Frontal cortex (tissue), 4 donors: ENCODE data around the gene UBE2D4. TPM values are rescaled to one million over a fixed set of nuclear protein-coding genes. Genes with fewer than 3 reads are reported as not detected.
"Not testable (repeated sequence)": the region's sequence is repeated elsewhere in the genome, so short reads cannot be mapped to it uniquely, and the experiment has no call there.

Experiments
- DNase-seq, 2 donors: peaks; one replicate each; pipeline ENCODE4 v3.0.0; 2012; ENCODE audit warnings: low spot score in 2 of 2
- FAIRE-seq: peaks from 2 replicates; lab custom pipeline; 2012; peaks lifted over from hg19 to GRCh38; lab: Jason Lieb, UNC
- total RNA-seq: library from RNA; depleted of rRNA; stranded (reverse); fragments of >200 nt; gene quantifications from one replicate; pipeline ENCODE4 v1.2.3, GENCODE V29; 2014
- donor health status: control.
- donor health status: control.
- donor health status: control.

The UBE2D4 gene
- total RNA-seq, result 9.0 TPM

DNA sequence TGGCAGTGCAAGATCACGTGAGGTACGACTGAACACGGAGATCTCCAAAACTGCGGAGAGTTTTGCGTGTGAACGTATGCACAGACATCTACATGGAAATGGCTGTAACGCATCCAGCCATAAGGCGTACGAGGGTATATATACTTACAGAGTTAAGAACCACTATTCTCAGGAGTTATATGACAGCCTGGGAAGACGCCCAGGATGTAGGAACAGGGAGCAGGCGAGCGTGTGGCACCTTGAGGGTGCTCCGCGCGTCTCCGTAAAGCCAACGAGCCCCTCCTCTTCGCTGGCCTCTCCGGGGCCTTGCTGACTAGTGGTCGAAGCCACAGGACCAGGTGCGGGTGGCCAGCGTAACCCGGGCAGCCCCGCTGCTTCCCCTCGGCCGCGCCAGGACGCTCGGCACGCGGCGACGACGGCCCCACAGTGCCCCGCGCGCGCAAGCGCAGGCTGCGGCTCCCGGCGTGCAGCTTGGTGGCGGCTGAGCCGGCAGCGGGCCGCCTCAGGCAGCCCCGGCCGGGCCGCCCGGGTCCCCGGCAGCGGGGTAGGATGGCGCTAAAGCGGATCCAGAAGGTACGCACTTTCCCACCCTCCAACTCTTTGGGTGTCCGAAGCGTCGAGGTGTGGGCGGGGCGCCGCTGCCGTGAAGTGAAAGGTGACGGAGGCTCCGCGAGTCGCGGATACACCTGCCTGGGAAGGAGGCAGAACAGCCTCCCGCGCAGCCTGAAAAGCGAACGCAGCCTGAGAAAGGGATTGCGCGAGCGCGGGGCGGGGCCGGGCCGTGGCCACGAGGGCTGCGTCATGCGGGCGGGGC is at the start of gene UBE2D4:
Gene UBE2D4 (plus strand): TSS at position 453 of the 814 bp plus-strand sequence. CDS start 97 bp downstream, at position 550.
- DNase-seq (peak; percentile 83 to 89), FAIRE-seq (no peak)

DNA sequence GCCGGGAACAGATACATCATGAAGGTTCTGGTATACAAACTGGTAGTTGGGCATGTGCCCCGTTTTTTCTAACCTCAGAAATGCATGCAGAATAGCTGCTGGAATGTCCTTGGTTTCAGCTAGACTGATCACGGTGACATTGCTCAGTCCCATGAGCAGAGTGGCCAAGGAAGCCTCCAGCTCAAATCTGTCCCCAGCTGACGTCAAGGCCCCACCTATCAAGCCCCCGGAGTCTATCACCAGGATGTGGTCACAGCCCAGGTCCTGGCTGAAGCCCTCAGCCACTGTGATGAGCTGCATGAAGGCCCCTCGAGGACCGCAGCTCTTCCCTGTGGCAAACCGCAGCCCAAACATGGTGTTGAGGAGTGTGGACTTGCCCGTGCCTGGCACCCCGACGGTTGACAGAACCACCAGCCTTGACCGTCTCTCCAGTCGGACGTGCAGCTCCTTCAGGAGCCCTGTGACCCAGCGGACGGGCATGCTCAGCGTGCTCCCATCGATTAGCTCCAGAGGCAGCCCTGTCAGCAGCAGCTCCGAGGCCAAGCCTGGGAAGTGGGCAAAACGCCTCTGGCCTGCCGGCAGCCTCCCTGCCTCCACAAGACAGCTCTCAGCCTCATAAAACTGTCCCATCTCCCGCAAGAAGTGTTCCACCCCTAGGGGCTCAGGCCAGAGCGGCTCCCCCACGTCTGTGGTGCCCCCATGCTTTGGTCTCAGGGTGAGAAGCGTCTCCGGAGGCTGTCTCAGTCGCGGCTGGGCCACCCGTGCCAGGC is 49.1 kb upstream of the UBE2D4 start:
- DNase-seq (no peak), FAIRE-seq (no peak)

DNA sequence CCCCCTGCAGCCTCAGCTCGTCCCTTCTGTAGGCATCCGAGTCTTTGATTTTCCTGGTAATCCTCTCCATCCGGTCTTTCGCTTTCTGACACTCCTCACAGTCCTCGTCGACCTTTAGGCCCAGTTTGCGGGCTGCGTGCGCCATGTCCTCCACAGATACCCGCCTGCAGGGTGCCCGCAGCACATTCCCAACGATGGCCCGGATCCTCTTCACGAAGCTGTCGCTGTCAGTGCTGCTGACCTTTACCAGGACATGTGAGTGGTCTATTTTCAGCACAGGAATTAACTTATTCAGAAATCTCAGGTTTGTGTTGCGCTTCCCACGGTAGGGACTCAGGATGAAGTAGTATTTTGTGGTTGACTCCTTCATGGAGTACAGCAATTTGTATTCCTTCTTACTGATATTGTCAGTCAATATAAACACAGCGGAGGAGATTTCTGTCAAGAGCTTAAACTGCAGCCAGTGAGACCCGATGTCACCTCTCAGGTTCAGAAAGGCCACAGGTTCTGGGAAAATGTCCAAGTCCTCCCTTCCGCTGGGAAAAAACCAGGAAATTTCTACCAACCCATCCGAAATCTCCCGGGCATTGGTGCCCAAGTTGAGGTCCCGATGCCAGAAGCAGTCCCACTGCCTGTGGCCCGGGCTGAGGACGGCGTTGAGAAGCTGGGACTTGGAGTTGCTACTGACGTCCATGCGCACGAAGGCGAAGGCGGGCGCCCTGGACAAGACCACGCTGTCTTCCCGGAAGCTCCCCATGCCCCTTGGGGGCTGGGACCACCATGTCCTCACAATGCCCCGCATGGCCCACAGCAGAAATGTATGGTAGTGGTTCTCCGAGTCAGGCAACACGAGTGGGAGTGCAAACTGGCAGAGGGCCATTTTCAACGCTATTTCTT is 48.0 kb upstream of the UBE2D4 start:
- no peak for FAIRE-seq
- no peak for DNase-seq

DNA sequence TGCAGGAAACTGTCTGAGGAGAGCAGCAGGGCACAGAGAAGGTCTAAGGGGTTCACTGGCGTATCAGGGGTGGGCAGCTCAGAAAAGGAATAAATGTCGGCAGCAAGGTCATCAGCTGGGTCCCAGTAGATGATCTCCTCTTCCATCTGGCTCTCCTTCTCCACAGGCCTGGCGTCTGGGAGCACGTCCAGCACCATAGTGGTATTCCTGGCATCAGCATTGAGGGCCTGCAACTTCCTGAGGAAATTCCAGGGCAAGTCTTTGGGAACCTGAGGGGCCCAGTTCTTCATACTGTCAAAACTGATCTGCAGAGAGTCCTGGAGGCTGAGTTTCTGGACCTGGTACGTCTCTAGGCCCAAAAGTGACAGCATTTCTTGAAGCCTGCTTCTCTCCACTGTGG is 47.4 kb upstream of the UBE2D4 start:
- no peak for FAIRE-seq
- DNase-seq, result no peak

DNA sequence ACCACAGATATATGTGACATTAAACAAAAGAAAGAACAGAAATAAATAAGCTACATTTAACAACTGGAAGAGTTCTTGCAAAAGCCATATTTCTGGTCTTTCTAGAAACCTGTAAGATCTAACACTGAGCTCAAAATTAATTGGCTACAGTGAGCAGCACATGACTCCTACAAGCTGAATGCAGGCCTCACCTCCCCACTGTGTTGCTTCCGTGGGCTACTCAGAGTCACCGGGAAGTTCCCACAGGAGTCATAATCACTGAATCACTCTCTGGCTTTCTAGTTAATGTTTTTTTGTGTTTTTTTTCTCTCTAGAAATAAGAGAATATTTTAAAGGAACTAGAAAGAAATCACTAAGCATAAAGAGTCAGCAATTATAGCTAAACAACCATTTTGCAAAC is 46.8 kb upstream of the UBE2D4 start:
- FAIRE-seq, result no peak
- DNase-seq, result no peak

DNA sequence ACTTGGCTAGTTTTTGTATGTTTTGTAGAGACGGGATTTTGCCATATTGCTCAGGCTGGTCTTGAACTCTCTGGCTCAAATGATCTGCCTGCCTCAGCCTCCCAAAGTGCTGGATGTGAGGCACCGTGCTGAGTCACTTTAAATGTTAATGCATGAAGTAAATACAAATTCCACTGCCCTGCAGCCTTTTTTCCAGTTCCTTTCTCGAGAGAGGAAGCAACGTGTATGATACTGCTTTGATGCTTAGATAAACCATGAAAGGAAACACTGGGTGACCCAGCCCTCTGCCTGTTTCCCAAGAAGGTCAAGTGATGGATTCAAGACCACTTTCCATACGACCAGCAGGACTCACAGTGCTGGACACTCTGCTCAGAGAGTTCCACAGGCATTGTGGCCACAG is 45.6 kb upstream of the UBE2D4 start:
- DNase-seq (no peak), FAIRE-seq (no peak)

DNA sequence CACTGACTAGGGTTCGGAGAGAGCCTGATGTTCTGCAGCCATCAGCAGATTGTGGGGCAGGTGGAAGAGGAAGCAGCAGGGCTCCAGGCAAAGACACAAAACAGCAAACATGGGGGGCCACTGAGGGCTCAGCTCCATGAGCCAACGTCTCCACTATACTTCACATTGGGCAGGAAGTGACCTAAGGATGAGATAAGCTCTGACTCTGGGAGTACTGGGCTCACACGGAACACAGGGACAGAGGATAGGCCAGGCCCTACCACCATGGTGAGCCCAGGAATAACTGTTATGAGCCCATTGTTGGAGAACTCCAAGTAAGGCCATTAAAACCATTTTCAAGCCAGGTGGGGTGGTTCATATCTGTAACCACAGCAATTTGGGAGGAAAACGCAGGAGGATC is 42.0 kb upstream of the UBE2D4 start:
- FAIRE-seq, result no peak
- no peak for DNase-seq

DNA sequence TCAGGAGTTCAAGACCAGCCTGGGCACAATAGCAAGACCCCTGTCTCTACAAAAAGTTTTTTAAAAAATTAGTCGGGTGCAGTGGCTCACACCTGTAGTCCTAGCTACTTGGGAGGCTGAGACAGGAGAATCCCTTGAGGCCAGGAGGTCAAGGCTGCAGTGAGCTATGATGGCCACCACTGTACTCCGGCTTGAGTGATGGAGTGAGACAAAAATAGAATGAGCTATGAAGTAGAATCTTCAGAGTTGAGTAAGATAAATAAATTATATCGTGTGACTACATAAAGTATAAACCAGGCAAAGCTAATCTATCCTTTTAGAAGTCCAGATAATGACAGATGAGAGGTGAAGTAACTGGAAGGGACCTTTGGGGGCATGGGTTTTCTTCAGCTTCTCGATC is 41.6 kb upstream of the UBE2D4 start:
- FAIRE-seq (no peak), DNase-seq (no peak)

DNA sequence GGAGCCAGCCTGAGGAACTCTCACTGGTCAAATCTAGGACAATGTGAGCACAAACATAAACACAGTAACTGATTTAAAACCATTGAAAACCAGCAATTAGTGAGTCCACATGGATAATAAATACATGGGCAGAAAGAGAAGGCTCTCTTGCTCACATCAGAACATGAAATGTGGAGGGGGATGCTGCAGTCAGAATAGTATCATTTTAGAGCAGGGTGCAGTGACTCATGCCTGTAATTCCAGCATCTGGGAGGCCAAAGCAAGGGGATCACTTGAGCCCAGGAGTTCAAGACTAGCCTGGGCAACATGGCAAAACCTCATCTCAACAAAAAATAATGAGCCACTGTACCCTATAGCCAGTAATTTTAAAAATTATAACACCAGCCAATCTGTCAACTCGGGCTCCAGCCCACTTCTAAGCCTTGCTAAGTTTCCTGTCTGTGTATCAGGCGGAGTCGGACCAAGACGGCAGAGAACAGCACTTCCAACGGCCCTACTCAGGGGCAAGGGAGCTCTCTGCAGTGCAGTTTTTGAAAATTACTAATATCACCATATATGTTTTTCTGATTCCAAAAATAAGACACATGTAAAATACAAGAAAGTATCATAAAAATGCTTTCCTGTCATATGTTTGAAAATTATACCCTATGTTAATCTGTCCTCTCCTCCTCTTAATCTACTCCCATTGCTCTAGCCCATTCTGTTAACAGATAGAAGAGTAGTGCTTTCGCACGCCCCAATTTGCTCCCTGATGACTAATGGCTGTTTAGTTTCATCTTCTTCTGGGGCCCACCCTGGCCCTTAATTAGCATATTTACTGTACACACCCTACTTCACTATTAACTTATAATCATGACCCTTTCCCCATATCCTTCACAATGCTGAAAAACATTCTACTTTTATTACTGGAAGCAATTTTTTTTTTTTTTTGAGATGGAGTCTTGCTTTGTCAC is 37.0 kb upstream of the UBE2D4 start:
- FAIRE-seq, result no peak
- no peak for DNase-seq

DNA sequence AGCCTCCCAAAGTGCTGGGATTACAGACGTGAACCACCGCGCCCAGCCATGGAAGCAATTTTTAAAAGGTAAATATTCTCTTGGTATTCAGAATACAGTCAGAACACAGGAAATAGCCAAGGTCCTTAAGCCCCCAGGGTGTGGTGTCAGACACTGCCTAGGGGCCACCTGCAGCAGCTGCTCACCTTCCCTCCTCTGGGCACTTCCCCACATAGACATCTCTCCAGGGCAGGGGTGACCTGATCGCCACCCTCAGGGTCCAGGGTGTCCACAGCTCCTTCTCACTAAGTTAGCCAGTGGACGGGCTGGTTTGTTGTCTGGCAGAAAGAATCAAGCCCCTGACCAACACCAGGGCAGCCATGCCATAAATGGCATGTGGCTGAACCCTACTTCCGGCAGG is 35.8 kb upstream of the UBE2D4 start:
- DNase-seq (no peak), FAIRE-seq (no peak)

DNA sequence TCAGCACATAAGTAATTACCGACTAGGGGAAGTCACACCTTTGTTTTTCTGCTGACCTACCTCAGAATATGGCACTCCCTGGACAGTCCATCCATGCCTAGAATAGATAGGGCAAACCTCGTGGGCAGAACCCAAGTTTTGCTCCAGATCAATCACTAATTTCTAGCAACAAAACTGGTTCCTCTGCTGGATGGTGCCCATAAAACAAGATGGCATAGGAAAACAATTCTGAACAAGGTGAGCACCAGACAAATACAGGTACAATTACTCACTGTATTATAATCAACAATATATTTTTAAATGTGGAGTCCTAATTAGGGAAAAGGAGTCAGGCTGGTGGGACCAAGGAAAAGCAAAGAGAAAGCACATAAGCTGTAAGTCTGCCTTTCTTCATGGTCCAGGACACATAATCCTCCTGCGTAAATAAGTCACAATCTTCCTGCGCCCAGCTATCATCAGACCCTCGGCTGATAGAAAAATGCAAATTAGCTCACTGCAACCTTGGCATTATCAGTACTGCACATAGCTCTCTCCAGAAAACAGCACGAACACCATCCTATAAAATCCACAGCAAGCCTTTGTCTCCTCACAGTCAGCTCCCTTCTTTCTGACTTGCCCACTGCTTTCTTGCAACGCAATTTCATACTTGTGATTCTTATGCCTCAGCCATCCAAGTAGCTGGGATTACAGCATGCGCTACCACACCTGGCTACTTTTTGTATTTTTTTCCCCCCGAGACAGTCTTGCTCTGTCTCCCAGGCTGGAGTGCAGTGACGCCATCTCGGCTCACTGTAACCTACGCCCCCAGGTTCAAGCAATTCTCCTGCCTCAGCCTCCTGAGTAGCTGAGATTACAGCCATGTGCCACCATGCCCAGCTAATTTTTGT is 34.9 kb upstream of the UBE2D4 start:
- DNase-seq, result no peak
- FAIRE-seq, result no peak

DNA sequence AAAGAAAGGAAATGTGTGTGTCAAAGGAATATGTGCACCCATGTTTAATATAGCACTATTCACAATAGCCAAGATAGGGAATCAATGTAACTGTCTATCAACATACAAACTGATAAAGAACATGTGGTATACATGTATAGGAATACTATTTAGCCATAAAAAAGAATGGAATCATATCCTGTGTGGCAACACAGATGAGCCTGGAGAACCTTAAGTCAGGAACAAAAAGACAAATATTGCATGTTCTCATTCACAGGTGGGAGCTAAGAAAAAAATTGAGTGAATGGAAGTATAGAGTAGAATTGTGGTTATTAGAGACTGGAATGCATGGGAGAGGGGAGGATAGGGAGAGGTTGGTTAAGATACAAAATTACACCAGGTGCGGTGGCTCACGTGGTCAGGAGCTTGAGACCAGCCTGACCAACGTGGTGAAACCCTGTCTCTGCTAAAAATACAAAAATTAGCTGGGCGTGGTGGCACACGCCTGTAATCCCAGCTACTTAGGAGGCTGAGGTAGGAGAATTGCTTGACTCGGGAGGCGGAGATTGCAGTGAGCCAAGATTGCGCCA is 30.3 kb upstream of the UBE2D4 start:
- FAIRE-seq (no peak), DNase-seq (no peak)

DNA sequence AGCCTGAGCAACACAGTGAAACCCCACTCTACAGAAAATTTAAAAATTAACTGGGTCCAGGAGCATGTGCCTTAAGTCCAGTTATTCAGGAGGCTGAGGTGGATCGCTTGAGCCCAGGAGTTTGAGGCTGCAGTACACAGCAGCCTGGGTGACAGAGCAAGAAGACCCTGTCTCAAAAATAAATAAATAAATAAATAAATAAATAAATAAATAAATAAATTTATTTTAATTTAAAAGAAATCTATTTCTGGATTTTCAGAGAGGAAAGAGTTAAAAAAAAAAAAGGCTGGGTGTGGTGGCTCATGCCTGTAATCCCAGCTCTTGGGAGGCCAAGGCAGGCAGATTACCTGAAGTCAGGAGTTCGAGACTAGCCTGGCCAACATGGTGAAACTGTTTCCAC is 27.7 kb upstream of the UBE2D4 start:
- DNase-seq, FAIRE-seq: not testable (repeated sequence)

DNA sequence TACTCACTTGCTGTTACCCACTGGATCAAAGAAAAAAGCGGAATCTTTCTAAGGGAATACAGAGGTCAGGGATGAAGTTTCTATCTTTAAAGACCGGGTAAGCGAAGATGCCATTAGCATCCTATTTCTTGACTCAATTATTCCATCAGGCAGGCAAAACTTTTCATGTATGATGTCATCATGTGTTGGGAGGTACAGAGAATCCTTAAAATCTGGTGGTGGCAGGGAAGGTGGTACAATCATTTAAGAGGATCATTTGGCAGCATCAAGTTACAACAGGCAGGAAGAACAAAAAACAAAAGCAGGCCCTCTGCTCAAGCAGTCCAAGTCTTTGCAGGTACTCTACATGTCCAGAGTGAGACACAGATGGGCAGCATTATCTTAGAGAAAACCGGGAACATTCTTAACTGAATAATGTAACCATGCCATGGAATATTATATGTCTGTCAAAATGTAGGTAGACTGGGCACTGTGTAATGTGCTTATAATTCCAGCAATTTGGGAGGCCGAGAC is 23.6 kb upstream of the UBE2D4 start:
- DNase-seq, result no peak
- FAIRE-seq, result no peak

DNA sequence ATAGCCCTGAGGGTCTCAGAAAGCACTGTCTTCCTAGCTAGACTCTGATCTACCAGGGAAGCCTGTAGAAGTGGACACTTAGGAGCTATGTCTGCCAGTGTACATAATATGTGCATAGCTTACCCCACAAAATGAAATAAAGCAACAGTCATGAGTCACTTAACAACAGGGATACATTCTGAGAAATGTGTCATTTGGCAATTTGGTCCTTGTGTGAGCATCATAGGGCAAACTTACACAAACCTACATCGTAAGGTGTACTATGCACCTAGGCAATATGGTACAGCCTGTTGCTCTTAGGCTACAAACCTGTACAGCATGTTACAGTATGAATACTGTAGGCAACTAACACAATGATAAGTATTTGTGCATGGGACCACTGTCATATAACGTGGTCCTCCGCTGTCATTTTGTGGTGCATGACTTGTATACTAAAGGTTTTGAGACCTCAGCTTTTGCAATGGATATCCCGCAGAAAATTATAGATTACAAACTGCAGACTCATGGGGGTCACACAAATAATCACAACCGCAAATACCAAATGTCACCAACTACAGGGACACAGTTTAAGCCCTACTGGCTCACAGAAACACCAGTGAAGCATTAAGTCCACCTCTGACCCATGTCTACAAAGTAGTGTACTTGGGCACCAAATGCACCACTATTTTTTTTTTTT is 21.6 kb upstream of the UBE2D4 start:
- DNase-seq (no peak), FAIRE-seq (no peak)

DNA sequence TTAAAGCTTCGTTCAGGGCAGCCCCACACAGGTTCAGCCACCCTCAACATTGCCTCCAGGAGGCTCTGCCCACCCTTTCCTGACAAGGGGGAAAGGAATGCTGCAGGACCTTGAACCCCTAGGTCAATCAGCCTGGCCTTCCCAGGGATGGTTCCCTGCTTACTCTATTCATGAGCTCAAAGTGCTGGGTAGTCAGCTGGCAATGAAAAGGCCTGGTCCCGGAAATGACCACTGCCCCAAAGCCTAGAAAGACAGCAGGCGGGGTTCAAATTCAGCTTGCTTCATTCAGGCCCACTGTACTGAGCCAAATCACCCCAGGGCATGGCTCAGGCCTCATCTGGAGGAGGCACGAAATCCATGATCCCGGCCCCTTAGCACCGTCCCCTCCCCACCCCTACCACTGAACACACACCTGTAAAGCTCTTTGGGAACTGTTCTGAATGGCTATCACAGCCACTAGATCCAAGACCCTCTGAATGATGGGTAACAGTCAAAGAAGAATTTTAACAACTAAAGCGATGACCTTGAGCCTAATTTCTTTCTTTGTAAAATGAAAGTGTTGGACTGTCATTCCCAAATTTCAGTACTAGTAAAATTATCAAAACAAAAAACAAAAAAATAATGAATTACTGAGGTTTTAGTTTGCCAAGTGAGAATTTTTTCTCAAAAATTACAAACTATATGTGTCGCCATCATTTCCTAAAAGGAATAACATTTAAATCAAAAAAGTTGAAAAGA is 20.9 kb upstream of the UBE2D4 start:
- DNase-seq (peak in 1 of 2 donors; percentile 24), FAIRE-seq (no peak)
